ENCODE measurements around the gene GMEB2.

DNA sequence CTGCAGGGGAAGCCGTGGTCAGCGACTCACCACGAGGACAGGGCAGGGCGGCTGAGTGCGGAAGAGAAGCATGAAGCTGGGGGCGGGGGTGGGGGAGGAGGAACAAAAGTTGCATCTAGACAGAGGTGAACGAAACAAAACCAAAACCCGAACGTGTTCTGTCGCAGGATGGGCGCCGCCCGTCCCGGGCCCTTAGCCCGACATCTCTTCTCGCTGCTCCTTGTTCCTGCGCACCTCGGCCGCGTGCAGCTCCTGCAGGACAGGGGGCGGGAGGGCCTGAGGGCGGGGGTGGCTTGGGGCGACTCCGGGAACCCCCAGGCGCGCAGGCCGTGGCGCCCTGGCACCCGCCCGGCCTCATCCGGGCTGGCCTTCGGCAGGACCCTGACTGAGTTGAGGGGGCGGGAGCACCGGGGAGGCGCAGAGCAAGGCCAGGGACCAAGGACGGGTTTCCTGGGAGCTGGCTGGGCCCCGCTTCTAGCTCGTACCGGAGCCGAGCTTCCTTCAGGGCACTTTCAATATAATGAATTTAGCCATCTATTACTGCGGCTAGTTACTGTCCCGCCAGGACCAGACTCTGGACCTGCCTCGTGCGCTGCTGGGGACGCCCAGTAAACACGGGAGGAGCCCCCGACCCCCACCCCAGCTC is 14.4 kb upstream of the GMEB2 start:
- TF ChIP-seq, protein P1, sequence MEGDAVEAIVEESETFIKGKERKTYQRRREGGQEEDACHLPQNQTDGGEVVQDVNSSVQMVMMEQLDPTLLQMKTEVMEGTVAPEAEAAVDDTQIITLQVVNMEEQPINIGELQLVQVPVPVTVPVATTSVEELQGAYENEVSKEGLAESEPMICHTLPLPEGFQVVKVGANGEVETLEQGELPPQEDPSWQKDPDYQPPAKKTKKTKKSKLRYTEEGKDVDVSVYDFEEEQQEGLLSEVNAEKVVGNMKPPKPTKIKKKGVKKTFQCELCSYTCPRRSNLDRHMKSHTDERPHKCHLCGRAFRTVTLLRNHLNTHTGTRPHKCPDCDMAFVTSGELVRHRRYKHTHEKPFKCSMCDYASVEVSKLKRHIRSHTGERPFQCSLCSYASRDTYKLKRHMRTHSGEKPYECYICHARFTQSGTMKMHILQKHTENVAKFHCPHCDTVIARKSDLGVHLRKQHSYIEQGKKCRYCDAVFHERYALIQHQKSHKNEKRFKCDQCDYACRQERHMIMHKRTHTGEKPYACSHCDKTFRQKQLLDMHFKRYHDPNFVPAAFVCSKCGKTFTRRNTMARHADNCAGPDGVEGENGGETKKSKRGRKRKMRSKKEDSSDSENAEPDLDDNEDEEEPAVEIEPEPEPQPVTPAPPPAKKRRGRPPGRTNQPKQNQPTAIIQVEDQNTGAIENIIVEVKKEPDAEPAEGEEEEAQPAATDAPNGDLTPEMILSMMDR (IDR thresholded peaks at IDR 0.05), result no peak
- no peak for TF ChIP-seq POLR2AphosphoS5 (IDR thresholded peaks at IDR 0.05)
